Breast epithelium (tissue), 4 donors: ENCODE data around the gene ABHD2. TPM values are rescaled to one million over a fixed set of nuclear protein-coding genes. Genes with fewer than 3 reads are reported as not detected.

Source experiments
- DNase-seq, 2 donors: peaks; one replicate each; pipeline ENCODE4 v3.0.0-alpha.2; 2019; ENCODE audit warnings: low spot score in 2 of 2
- H3K27ac ChIP-seq, 2 donors: fragments of 200-600 bp; sonication (generic) in 1 of 2; one replicate each; pipeline ENCODE4 v1.5.1; 2016 to 2019; ENCODE audit warnings: mild to moderate bottlenecking in 1 of 2
- H3K27me3 ChIP-seq, 2 donors: fragments of 200-600 bp; sonication (generic) in 1 of 2; one replicate each; pipeline versions ENCODE4 v1.5.1 to v1.6.0; 2017 to 2019; ENCODE audit warnings: control low read depth in 1 of 2, mild to moderate bottlenecking in 1 of 2
- H3K36me3 ChIP-seq: fragments of 200-600 bp; one replicate; pipeline ENCODE4 v1.5.1; 2019
- H3K4me1 ChIP-seq, 2 donors: fragments of 200-600 bp; sonication (generic); one replicate each; pipeline ENCODE4 v1.5.1; 2016 to 2019; ENCODE audit warnings: control low read depth in 1 of 2
- H3K4me3 ChIP-seq, 3 donors: fragments of 200-600 bp; sonication (generic); 1 replicate in 2 of 3; 2 replicates in 1 of 3; pipeline ENCODE4 v1.5.1; 2016 to 2019; ENCODE audit warnings: mild to moderate bottlenecking in 3 of 3, moderate library complexity in 2 of 3
- H3K9me3 ChIP-seq, 2 donors: fragments of 200-600 bp; sonication (generic) in 1 of 2; one replicate each; pipeline ENCODE4 v1.5.1; 2016 to 2019; ENCODE audit warnings: control low read depth in 1 of 2
- CTCF ChIP-seq, 3 donors: fragments of 450-650 bp; IDR thresholded peaks; one replicate each; pipeline ENCODE4 v1.5.1; 2016 to 2017; ENCODE audit warnings: antibody characterized with exemption in 3 of 3, mild to moderate bottlenecking in 3 of 3, moderate library complexity in 3 of 3
- POLR2A ChIP-seq: fragments of 450-650 bp; IDR thresholded peaks from one replicate; pipeline ENCODE4 v1.6.1; 2016; ENCODE audit warnings: antibody characterized with exemption, mild to moderate bottlenecking, moderate library complexity
- POLR2AphosphoS5 ChIP-seq, 3 donors: sonication (generic); formaldehyde crosslinking; IDR thresholded peaks; one replicate each; pipeline ENCODE4 v1.6.1; 2017; ENCODE audit warnings: antibody characterized with exemption in 3 of 3
- intact Hi-C: fragments of 100-400 bp; cut with DNase I; formaldehyde crosslinking; loops from one replicate; pipeline ENCODE4 v1.15.1; 2023; ENCODE audit warnings: low total_unique reads
- total RNA-seq, 3 donors: library from RNA; depleted of rRNA; stranded (reverse); fragments of >200 nt; gene quantifications; one replicate each; pipeline ENCODE4 v1.1.0, GENCODE V29; 2016

ABHD2 gene
- total RNA-seq, 3 donors from 2014 or later = 76.7 to 91.2 (median 80.3) TPM

DNA sequence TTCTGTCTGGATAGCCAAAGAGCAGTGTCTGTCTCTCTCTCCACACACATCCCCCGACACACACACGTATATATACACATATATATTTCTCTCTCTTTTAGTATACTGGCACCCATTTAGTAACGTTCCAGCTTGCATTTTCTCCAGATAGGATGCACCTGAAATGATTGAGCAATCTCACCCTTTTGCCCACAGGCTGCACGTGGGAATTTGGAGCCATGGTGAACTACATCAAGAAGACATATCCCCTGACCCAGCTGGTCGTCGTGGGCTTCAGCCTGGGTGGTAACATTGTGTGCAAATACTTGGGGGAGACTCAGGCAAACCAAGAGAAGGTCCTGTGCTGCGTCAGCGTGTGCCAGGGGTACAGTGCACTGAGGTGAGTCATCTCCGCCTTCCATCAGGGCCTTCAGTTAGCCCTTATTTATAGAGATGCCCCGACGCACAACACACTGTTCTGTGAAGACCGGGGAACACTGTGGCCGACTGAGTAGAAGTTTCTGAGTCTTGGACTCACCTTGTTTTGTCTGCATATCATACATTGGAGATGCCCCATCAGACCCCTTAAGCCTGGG lies 87.4 kb downstream of the ABHD2 start:
- intact Hi-C loops = loop anchor here (10.0 kb wide), 1 partner anchor 121 kb away; no protein-coding TSS in a partner anchor
- Histone ChIP-seq H3K4me1 (no peaks in the 10 kb centered on the region), H3K4me3 (no peak overlapping the region), H3K36me3 (no peaks in the 10 kb centered on the region), H3K27ac (no peak overlapping the region), H3K27me3 (no peaks in the 10 kb centered on the region), H3K9me3 (no peaks in the 10 kb centered on the region)
- DNase-seq = no peak
- TF ChIP-seq POLR2A = no peak
- TF ChIP-seq POLR2AphosphoS5 (IDR thresholded peaks at IDR 0.05) = no peak
- no peak for TF ChIP-seq CTCF (IDR thresholded peaks at IDR 0.05)

GRCh38 chr15:89177116-89177515 lies 88.9 kb downstream of the ABHD2 start:
- H3K27ac ChIP-seq = no peak overlapping the region
- no peaks in the 10 kb centered on the region for H3K4me1 ChIP-seq
- TF ChIP-seq CTCF (IDR thresholded peaks at IDR 0.05) = no peak
- TF ChIP-seq POLR2A = no peak
- TF ChIP-seq POLR2AphosphoS5 (IDR thresholded peaks at IDR 0.05) = no peak
- H3K9me3 ChIP-seq = no peaks in the 10 kb centered on the region
- no peak for DNase-seq
- H3K4me3 ChIP-seq = no peak overlapping the region
- no peaks in the 10 kb centered on the region for H3K36me3 ChIP-seq
- intact Hi-C loops = loop anchor here (10.0 kb wide), 1 partner anchor 122 kb away; no protein-coding TSS in a partner anchor
- H3K27me3 ChIP-seq = no peaks in the 10 kb centered on the region

GRCh38 chr15:89177633-89178306 lies 89.5 kb downstream of the ABHD2 start:
- Histone ChIP-seq H3K4me3 (no peak overlapping the region), H3K27me3 (no peaks in the 10 kb centered on the region), H3K9me3 (no peaks in the 10 kb centered on the region), H3K36me3 (no peaks in the 10 kb centered on the region), H3K27ac (no peak overlapping the region), H3K4me1 (no peaks in the 10 kb centered on the region)
- intact Hi-C loops = loop anchor here (10.0 kb wide), 1 partner anchor 123 kb away; no protein-coding TSS in a partner anchor
- no peak for DNase-seq
- TF ChIP-seq CTCF (IDR thresholded peaks at IDR 0.05) = peak; percentile 58 to 90 (median 76)
- TF ChIP-seq POLR2AphosphoS5 (IDR thresholded peaks at IDR 0.05) = peak in 1 of 3 donors; percentile 36
- no peak for TF ChIP-seq POLR2A

- DNase-seq = no peak
- H3K9me3 ChIP-seq = no peaks in the 10 kb centered on the region
- no peaks in the 10 kb centered on the region for H3K27me3 ChIP-seq
- intact Hi-C loops = loop anchor here (10.0 kb wide), 1 partner anchor 124 kb away; no protein-coding TSS in a partner anchor
- no peak overlapping the region for H3K4me3 ChIP-seq
- no peaks in the 10 kb centered on the region for H3K36me3 ChIP-seq
- H3K27ac ChIP-seq = no peak overlapping the region
- TF ChIP-seq POLR2A (no peak), CTCF (IDR thresholded peaks at IDR 0.05) (no peak), POLR2AphosphoS5 (IDR thresholded peaks at IDR 0.05) (no peak)
- no peaks in the 10 kb centered on the region for H3K4me1 ChIP-seq
These were observed 90.2 kb downstream of the ABHD2 start for GRCh38 chr15:89178307-89178977.
